Right lobe of liver (tissue), 4 donors: ENCODE data around the gene FBXL13.

Source experiments
- POLR2A ChIP-seq: fragments of 450-650 bp; IDR thresholded peaks from one replicate; pipeline ENCODE4 v1.6.1; 2017; ENCODE audit warnings: antibody characterized with exemption, mild to moderate bottlenecking
- TF ChIP-seq, protein P1 (sequence below), 4 donors: fragments of 200-600 bp in 3 of 4; fragments of 450-650 bp in 1 of 4; IDR thresholded peaks; one replicate each; pipeline versions ENCODE4 v1.5.1 to v1.8.0; 2016 to 2022; ENCODE audit warnings: antibody characterized with exemption in 4 of 4, mild to moderate bottlenecking in 2 of 4
- donor health status: DM: no; HTN: no; CAD: no.
- donor health status: DM: no; HTN: no; CAD: no.
- donor health status: DM: no; HTN: yes; CAD: no.

- TF ChIP-seq, protein P1, sequence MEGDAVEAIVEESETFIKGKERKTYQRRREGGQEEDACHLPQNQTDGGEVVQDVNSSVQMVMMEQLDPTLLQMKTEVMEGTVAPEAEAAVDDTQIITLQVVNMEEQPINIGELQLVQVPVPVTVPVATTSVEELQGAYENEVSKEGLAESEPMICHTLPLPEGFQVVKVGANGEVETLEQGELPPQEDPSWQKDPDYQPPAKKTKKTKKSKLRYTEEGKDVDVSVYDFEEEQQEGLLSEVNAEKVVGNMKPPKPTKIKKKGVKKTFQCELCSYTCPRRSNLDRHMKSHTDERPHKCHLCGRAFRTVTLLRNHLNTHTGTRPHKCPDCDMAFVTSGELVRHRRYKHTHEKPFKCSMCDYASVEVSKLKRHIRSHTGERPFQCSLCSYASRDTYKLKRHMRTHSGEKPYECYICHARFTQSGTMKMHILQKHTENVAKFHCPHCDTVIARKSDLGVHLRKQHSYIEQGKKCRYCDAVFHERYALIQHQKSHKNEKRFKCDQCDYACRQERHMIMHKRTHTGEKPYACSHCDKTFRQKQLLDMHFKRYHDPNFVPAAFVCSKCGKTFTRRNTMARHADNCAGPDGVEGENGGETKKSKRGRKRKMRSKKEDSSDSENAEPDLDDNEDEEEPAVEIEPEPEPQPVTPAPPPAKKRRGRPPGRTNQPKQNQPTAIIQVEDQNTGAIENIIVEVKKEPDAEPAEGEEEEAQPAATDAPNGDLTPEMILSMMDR (IDR thresholded peaks at IDR 0.05): no peak
- TF ChIP-seq POLR2A: no peak
These were observed 122.8 kb downstream of the FBXL13 start for GRCh38 chr7:102951839-102952238.
